Renal cortex interstitium (tissue), 11 donors: ENCODE results near the gene TCEA3. TPM values are rescaled to one million over a fixed set of nuclear protein-coding genes. Genes with fewer than 3 reads are reported as not detected.

Experiments
- DNase-seq, 11 donors: peaks; one replicate each; pipeline ENCODE4 v3.0.0-alpha.2; 2013; ENCODE audit warnings: low read depth in 9 of 11, low spot score in 4 of 11; ENCODE audit errors: extremely low read depth in 1 of 11
- polyA plus RNA-seq, 3 donors: library from polyadenylated mRNA; unstranded; fragments of 120-200 nt; gene quantifications; one replicate each; pipeline ENCODE4 v1.2.1, GENCODE V29; 2013; ENCODE audit not compliant: insufficient read length in 3 of 3

Gene TCEA3
- polyA plus RNA-seq, 3 donors, result 45.8 to 62.9 (median 49.2) TPM

- DNase-seq, result no peak
Observed at GRCh38 chr1:23453455-23454000, 29.0 kb upstream of the TCEA3 start.

- peak; percentile 9 to 68 (median 34) for DNase-seq
Observed at GRCh38 chr1:23452011-23452411, 27.5 kb upstream of the TCEA3 start.

GRCh38 chr1:23451441-23451840 lies 26.9 kb upstream of the TCEA3 start:
- DNase-seq, result no peak

- DNase-seq, result no peak
Observed at GRCh38 chr1:23450894-23451293, 26.3 kb upstream of the TCEA3 start.

GRCh38 chr1:23449958-23450357 lies 25.4 kb upstream of the TCEA3 start:
- DNase-seq, result no peak

GRCh38 chr1:23449306-23449705 lies 24.8 kb upstream of the TCEA3 start:
- no peak for DNase-seq

- DNase-seq, result no peak
Observed at GRCh38 chr1:23448846-23449245, 24.3 kb upstream of the TCEA3 start.

GRCh38 chr1:23446661-23447310 lies 22.2 kb upstream of the TCEA3 start:
- no peak for DNase-seq

- DNase-seq, result no peak
Observed at GRCh38 chr1:23444596-23445390, 20.2 kb upstream of the TCEA3 start.

- DNase-seq, result no peak
Observed at GRCh38 chr1:23444104-23444533, 19.6 kb upstream of the TCEA3 start.

GRCh38 chr1:23442751-23443150 lies 18.2 kb upstream of the TCEA3 start:
- DNase-seq, result no peak

- DNase-seq, result no peak
Observed at GRCh38 chr1:23441446-23442148, 17.0 kb upstream of the TCEA3 start.

GRCh38 chr1:23438545-23438944 lies 14.0 kb upstream of the TCEA3 start:
- no peak for DNase-seq

- DNase-seq, result no peak
Observed at GRCh38 chr1:23437355-23437664, 12.8 kb upstream of the TCEA3 start.

GRCh38 chr1:23436520-23437354 lies 12.2 kb upstream of the TCEA3 start:
- DNase-seq, result no peak

GRCh38 chr1:23434260-23434775 lies 9.8 kb upstream of the TCEA3 start:
- DNase-seq, result no peak

- no peak for DNase-seq
Observed at GRCh38 chr1:23433122-23433521, 8.6 kb upstream of the TCEA3 start.

- DNase-seq, result no peak
Observed at GRCh38 chr1:23431431-23431830, 6.9 kb upstream of the TCEA3 start.

- DNase-seq, result no peak
Observed at GRCh38 chr1:23430803-23431202, 6.3 kb upstream of the TCEA3 start.
